ENCODE data around the gene ST3GAL4. TPM values are rescaled to one million over a fixed set of nuclear protein-coding genes. Genes with fewer than 3 reads are reported as not detected.

ST3GAL4 gene
- total and polyA plus RNA-seq, 2 of the 8 experiments (the other 6 are each of a cell fraction or from before 2014, with no cell fraction given) = 15.6 to 20.0 TPM

GRCh38 chr11:126352934-126353801, 2.3 kb upstream of the ST3GAL4 start (continued):
- TF ChIP-seq RBBP5 (IDR thresholded peaks at IDR 0.05; ENCODE audit: borderline replicate concordance, low read depth, low read length) (no peak), GABPA (IDR thresholded peaks at IDR 0.05; ENCODE audit: borderline replicate concordance, insufficient read depth, low read length) (no peak), E2F6 (IDR thresholded peaks at IDR 0.05) (peak; percentile 95), SUZ12 (IDR thresholded peaks at IDR 0.05; ENCODE audit: low read length) (no peak)
